Chondrocyte (in vitro differentiated cells): Measurements from ENCODE around the gene TNKS1BP1. TPM values are rescaled to one million over a fixed set of nuclear protein-coding genes. Genes with fewer than 3 reads are reported as not detected.
A peak's percentile ranks its signal among the peaks of the same experiment; 100 is the strongest.

Source experiments
- DNase-seq: peaks from one replicate; pipeline ENCODE4 v3.0.0; 2021; ENCODE audit warnings: mixed read lengths, low spot score
- H3K27ac Mint-ChIP-seq: one replicate; pipeline ENCODE4 v1.8.0; 2021; ENCODE audit warnings: mild to moderate bottlenecking, moderate library complexity, mixed read lengths; ENCODE audit not compliant: unreplicated experiment
- H3K27me3 Mint-ChIP-seq: 2 replicates; pipeline ENCODE4 v1.8.0; 2021; ENCODE audit warnings: low read depth, mixed read lengths
- H3K36me3 Mint-ChIP-seq: 2 replicates; pipeline ENCODE4 v1.8.0; 2021; ENCODE audit warnings: low read depth, mixed read lengths
- H3K4me1 Mint-ChIP-seq: 2 replicates; pipeline ENCODE4 v1.8.0; 2021; ENCODE audit warnings: low read depth, mild to moderate bottlenecking, mixed read lengths
- H3K4me3 Mint-ChIP-seq: one replicate; pipeline ENCODE4 v1.8.0; 2021; ENCODE audit warnings: mild to moderate bottlenecking, moderate library complexity, mixed read lengths; ENCODE audit not compliant: unreplicated experiment
- H3K9me3 Mint-ChIP-seq: 2 replicates; pipeline ENCODE4 v1.8.0; 2021; ENCODE audit warnings: low read depth, mixed read lengths
- total RNA-seq: library from RNA; stranded (reverse); gene quantifications from 3 replicates; pipeline ENCODE4 v1.2.1, GENCODE V29; 2021
- TF ChIP-seq, protein P1 (sequence below): fragments of 200-600 bp; sonication (generic); IDR thresholded peaks from 2 replicates; pipeline ENCODE4 v1.5.0; 2021; ENCODE audit warnings: antibody characterized with exemption, mild to moderate bottlenecking, moderate library complexity

The TNKS1BP1 gene
- total RNA-seq, 1 donor from 2014 or later, result 181 TPM

DNA sequence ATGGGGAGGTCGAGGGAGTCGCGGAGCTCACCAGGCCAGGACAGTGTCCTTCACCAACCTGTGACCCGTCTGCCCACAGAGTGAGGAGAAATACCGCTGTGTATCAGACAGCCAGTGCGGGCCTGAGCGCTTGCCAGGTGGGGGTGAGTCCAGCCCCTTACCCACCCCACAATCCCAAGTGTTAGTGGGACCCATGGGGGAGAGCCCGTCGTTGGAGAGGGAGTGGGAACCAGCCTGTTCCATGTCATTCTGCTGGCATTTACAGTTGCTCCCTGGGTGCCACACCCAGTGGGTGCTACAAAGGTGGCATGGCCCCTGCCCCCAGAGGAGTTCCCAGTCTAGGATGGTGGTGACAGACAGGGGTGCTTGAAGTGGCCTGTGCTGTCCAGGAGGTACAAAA is 22.6 kb upstream of the TNKS1BP1 start:
- DNase-seq, result no peak
- Mint-ChIP-seq H3K9me3 (peaks cover 5% of the 10 kb centered on the region), H3K27me3 (peaks cover 5% of the 10 kb centered on the region), H3K27ac (no peak overlapping the region), H3K36me3 (peaks cover 2% of the 10 kb centered on the region), H3K4me3 (no peak overlapping the region), H3K4me1 (peaks cover 5% of the 10 kb centered on the region)
- TF ChIP-seq, protein P1, sequence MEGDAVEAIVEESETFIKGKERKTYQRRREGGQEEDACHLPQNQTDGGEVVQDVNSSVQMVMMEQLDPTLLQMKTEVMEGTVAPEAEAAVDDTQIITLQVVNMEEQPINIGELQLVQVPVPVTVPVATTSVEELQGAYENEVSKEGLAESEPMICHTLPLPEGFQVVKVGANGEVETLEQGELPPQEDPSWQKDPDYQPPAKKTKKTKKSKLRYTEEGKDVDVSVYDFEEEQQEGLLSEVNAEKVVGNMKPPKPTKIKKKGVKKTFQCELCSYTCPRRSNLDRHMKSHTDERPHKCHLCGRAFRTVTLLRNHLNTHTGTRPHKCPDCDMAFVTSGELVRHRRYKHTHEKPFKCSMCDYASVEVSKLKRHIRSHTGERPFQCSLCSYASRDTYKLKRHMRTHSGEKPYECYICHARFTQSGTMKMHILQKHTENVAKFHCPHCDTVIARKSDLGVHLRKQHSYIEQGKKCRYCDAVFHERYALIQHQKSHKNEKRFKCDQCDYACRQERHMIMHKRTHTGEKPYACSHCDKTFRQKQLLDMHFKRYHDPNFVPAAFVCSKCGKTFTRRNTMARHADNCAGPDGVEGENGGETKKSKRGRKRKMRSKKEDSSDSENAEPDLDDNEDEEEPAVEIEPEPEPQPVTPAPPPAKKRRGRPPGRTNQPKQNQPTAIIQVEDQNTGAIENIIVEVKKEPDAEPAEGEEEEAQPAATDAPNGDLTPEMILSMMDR, result no peak

DNA sequence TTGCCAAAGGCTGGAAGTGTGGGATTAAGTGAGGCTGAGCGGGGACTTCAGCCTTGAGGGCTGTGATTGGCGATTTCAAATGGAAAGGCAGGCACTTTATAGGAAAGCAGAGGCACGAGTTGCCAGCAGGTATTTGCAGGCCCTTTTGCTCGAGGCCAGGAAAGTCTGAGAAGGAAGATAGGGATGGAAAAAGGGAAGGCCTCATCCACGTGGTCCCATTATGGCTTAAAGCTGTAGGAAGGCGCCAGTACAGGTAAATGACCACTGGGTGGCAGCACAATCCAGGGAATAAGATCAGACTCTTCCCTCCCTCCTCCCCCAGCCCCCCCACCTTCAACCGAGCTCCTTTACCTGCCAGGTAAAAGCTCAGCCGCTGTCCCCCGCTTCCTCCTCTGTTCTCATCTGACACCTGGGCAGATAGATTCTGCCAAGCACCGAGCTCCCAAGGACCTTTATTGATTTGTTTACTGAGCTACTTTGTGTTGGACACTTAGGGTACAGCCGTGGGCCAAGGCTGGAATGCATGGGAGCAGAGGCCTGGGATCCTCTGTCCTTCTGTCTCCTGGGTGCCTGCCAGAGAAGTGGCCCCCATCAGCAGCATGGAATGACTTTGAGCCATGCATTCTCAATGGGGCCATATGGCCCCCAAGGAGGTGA is 20.9 kb upstream of the TNKS1BP1 start:
- Mint-ChIP-seq H3K27me3 (peaks cover 5% of the 10 kb centered on the region), H3K4me3 (no peak overlapping the region), H3K9me3 (no peaks in the 10 kb centered on the region), H3K27ac (no peak overlapping the region), H3K36me3 (no peaks in the 10 kb centered on the region), H3K4me1 (peaks cover 5% of the 10 kb centered on the region)
- no peak for DNase-seq
- TF ChIP-seq, protein P1, result peak; percentile 93

- TF ChIP-seq, protein P1, result no peak
- Mint-ChIP-seq H3K36me3 (no peaks in the 10 kb centered on the region), H3K9me3 (no peaks in the 10 kb centered on the region), H3K27ac (no peak overlapping the region), H3K4me1 (peaks cover 2% of the 10 kb centered on the region), H3K27me3 (peaks cover 13% of the 10 kb centered on the region), H3K4me3 (no peak overlapping the region)
- no peak for DNase-seq
These were observed 20.1 kb upstream of the TNKS1BP1 start for GRCh38 chr11:57344826-57345225.

DNA sequence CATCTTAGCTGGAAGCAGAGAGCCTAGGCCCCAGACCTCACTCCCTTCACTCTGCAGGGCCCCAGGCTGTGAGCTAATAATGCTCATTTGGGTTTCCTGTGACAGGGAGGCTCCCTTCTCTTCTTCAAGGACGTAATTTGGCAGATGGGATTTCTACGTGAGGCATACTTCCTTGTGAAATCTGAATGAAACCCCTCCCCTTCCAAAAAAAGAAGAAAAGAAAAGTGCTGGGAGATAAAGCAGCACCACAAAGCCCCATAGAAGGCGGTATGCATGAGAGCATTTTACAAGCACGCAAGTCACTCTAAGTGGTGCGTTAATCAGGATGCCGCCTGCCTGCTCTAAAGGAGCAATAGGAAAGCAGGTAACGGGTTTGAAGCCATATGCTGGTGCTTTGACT is 19.1 kb upstream of the TNKS1BP1 start:
- DNase-seq, result no peak
- H3K4me3 Mint-ChIP-seq, result no peak overlapping the region
- H3K27me3 Mint-ChIP-seq, result peaks cover 17% of the 10 kb centered on the region
- no peak overlapping the region for H3K27ac Mint-ChIP-seq
- TF ChIP-seq, protein P1, result no peak
- no peaks in the 10 kb centered on the region for H3K4me1 Mint-ChIP-seq
- no peaks in the 10 kb centered on the region for H3K9me3 Mint-ChIP-seq
- no peaks in the 10 kb centered on the region for H3K36me3 Mint-ChIP-seq

DNA sequence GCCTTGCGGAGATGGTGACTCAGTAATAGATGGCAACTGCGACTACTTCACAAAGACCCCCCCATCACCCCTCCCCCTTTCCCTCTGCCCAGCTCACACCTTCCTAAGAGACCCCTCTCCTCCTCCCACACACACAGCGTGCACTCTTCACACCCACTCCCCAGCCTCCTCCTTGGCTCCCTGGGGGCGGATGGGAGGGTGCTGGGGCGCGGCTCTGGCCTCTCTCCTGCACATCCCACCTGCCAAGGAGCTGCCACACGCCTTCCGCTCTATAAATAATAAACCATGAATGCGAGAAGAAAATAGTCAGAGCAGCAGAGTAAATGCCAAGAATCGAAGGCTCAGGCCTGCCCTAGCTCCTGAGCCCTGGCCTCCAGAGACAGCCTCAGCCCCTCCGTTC is 17.9 kb upstream of the TNKS1BP1 start:
- no peak for DNase-seq
- H3K9me3 Mint-ChIP-seq, result no peaks in the 10 kb centered on the region
- TF ChIP-seq, protein P1, result no peak
- H3K36me3 Mint-ChIP-seq, result no peaks in the 10 kb centered on the region
- H3K27ac Mint-ChIP-seq, result no peak overlapping the region
- H3K27me3 Mint-ChIP-seq, result peaks cover 16% of the 10 kb centered on the region
- H3K4me3 Mint-ChIP-seq, result no peak overlapping the region
- no peaks in the 10 kb centered on the region for H3K4me1 Mint-ChIP-seq
